ENCODE measurements around the gene MEI4. TPM values are rescaled to one million over a fixed set of nuclear protein-coding genes. Genes with fewer than 3 reads are reported as not detected.

The MEI4 gene
- total and polyA plus RNA-seq, 9 donors = 0.05 to 0.07 TPM; not detected in 7

GRCh38 chr6:77926198-77926751 lies 273.4 kb downstream of the MEI4 start:
- Histone ChIP-seq H3K27me3 (no peaks in the 10 kb centered on the region), H3K4me3 (no peak overlapping the region), H3K9me3 (no peaks in the 10 kb centered on the region), H3K36me3 (no peaks in the 10 kb centered on the region), H3K4me1 (ENCODE audit: insufficient read depth) (no peaks in the 10 kb centered on the region), H3K27ac (no peak overlapping the region)
- 14 to 34% (median 15%) methylated on average over 3 of the region's 3 CpGs for whole genome bisulfite sequencing, 3 donors
- intact Hi-C loops (cut with DNase I) = loop anchor here in 1 of 4 donors (10.0 kb wide), 1 partner anchor 419 kb away; no protein-coding TSS in a partner anchor
- DNase-seq = no peak
- no peak for TF ChIP-seq EP300 (IDR thresholded peaks at IDR 0.05)
- no peak for TF ChIP-seq POLR2A (IDR thresholded peaks at IDR 0.05)
- no peak for TF ChIP-seq CTCF (IDR thresholded peaks at IDR 0.05)

- DNase-seq = no peak
- no peaks in the 10 kb centered on the region for H3K36me3 ChIP-seq
- H3K9me3 ChIP-seq = no peaks in the 10 kb centered on the region
- no peaks in the 10 kb centered on the region for H3K4me1 ChIP-seq (ENCODE audit: insufficient read depth)
- TF ChIP-seq POLR2A (IDR thresholded peaks at IDR 0.05) = no peak
- no peak for TF ChIP-seq EP300 (IDR thresholded peaks at IDR 0.05)
- no peak for TF ChIP-seq CTCF (IDR thresholded peaks at IDR 0.05)
- H3K4me3 ChIP-seq = no peak overlapping the region
- H3K27me3 ChIP-seq = no peaks in the 10 kb centered on the region
- no peak overlapping the region for H3K27ac ChIP-seq
- WGBS, 3 donors = 70 to 88% (median 78%) methylated on average over 2 of the region's 2 CpGs
- intact Hi-C loops (cut with DNase I) = no loop called here
These were observed 277.5 kb downstream of the MEI4 start for GRCh38 chr6:77930382-77930781.

GRCh38 chr6:77930952-77931351 lies 278.1 kb downstream of the MEI4 start:
- no peaks in the 10 kb centered on the region for H3K9me3 ChIP-seq
- intact Hi-C loops (cut with DNase I) = no loop called here
- no peak for DNase-seq
- H3K4me3 ChIP-seq = no peak overlapping the region
- no peaks in the 10 kb centered on the region for H3K4me1 ChIP-seq (ENCODE audit: insufficient read depth)
- H3K27ac ChIP-seq = no peak overlapping the region
- no peaks in the 10 kb centered on the region for H3K27me3 ChIP-seq
- no peaks in the 10 kb centered on the region for H3K36me3 ChIP-seq
- no peak for TF ChIP-seq EP300 (IDR thresholded peaks at IDR 0.05)
- TF ChIP-seq CTCF (IDR thresholded peaks at IDR 0.05) = no peak

GRCh38 chr6:77962070-77962469 lies 309.2 kb downstream of the MEI4 start:
- no peak for DNase-seq
- no peak overlapping the region for H3K27ac ChIP-seq
- no peaks in the 10 kb centered on the region for H3K36me3 ChIP-seq
- H3K4me1 ChIP-seq (ENCODE audit: insufficient read depth) = no peaks in the 10 kb centered on the region
- 92 to 94% (median 93%) methylated on average over 4 of the region's 4 CpGs for WGBS, 3 donors
- peaks cover 0 to 10% of the 10 kb centered on the region in 2 donors for H3K9me3 ChIP-seq
- no peaks in the 10 kb centered on the region for H3K27me3 ChIP-seq
- intact Hi-C loops (cut with DNase I) = no loop called here
- TF ChIP-seq EP300 (IDR thresholded peaks at IDR 0.05) (no peak), CTCF (IDR thresholded peaks at IDR 0.05) (no peak), POLR2A (IDR thresholded peaks at IDR 0.05) (no peak)
- no peak overlapping the region for H3K4me3 ChIP-seq

Measured in ovary (tissue), 9 donors.